ENCODE results near the gene PMIS2. TPM values are rescaled to one million over a fixed set of nuclear protein-coding genes. Genes with fewer than 3 reads are reported as not detected.

PMIS2 gene
- total RNA-seq = not detected in 2 replicates

GRCh38 chr19:35585848-35586247 lies at the start of gene PMIS2:
Gene PMIS2 (plus strand): TSS chr19:35586173. CDS start chr19:35586260, 87 bp downstream.

GRCh38 chr19:35545001-35545854 lies 40.7 kb upstream of the PMIS2 start, which contains the start of gene TMEM147:
Gene TMEM147 (plus strand): TSS chr19:35545626. CDS start chr19:35545740, 114 bp downstream.

GRCh38 chr19:35563207-35563829 lies 22.7 kb upstream of the PMIS2 start, which contains the start of gene ATP4A:
Gene ATP4A (minus strand): TSS chr19:35563658. CDS start chr19:35563629, 29 bp downstream.

GRCh38 chr19:35612559-35613321 lies 26.8 kb downstream of the PMIS2 start, which contains the start of gene HAUS5:
Gene HAUS5 (plus strand): TSS chr19:35612735. CDS start chr19:35612795, 60 bp downstream.

GRCh38 chr19:35628565-35629331 lies 42.8 kb downstream of the PMIS2 start, which contains the start of gene RBM42:
Gene RBM42 (plus strand): TSS chr19:35629036. CDS start chr19:35629154, 118 bp downstream.

Other genes starting within 250 kb of the PMIS2 start
- not detected in 2 replicates for gene FFAR1, start 238.3 kb upstream of the PMIS2 start, total RNA-seq
- gene FFAR3, start 227.7 kb upstream of the PMIS2 start, total RNA-seq = not detected in 2 replicates
- not detected in 2 replicates for gene GPR42, start 215.1 kb upstream of the PMIS2 start, total RNA-seq
- not detected in 2 replicates for gene FFAR2, start 137.9 kb upstream of the PMIS2 start, total RNA-seq
- gene KRTDAP, start 95.7 kb upstream of the PMIS2 start, total RNA-seq = not detected in 2 replicates
- gene DMKN, start 72.5 kb upstream of the PMIS2 start, total RNA-seq = not detected in 2 replicates
- not detected in 2 replicates for gene SBSN, start 57.9 kb upstream of the PMIS2 start, total RNA-seq
- gene GAPDHS, start 52.7 kb upstream of the PMIS2 start, total RNA-seq = not detected in 2 replicates
- 72.6 and 78.6 TPM in 2 replicates for gene TMEM147, start 40.5 kb upstream of the PMIS2 start, total RNA-seq
- gene ATP4A, start 22.5 kb upstream of the PMIS2 start, total RNA-seq = not detected in 2 replicates
- 6.8 and 9.9 TPM in 2 replicates for gene HAUS5, start 26.6 kb downstream of the PMIS2 start, total RNA-seq
- gene RBM42, start 42.9 kb downstream of the PMIS2 start, total RNA-seq = 48.3 and 53.3 TPM in 2 replicates
- gene ETV2, start 55.6 kb downstream of the PMIS2 start, total RNA-seq = 0.30 TPM in 1 of 2 replicates, not detected in the other
- gene COX6B1, start 62.1 kb downstream of the PMIS2 start, total RNA-seq = 282 and 403 TPM in 2 replicates
- gene UPK1A, start 80.3 kb downstream of the PMIS2 start, total RNA-seq = not detected in 2 replicates
- gene ZBTB32, start 118.4 kb downstream of the PMIS2 start, total RNA-seq = not detected in 2 replicates
- 3.6 and 7.0 TPM in 2 replicates for gene KMT2B, start 131.8 kb downstream of the PMIS2 start, total RNA-seq
- 0.91 and 4.2 TPM in 2 replicates for gene IGFLR1, start 156.3 kb downstream of the PMIS2 start, total RNA-seq
- 3.9 and 14.0 TPM in 2 replicates for gene U2AF1L4, start 159.2 kb downstream of the PMIS2 start, total RNA-seq
- gene PSENEN, start 159.5 kb downstream of the PMIS2 start, total RNA-seq = 14.0 and 15.2 TPM in 2 replicates
- gene LIN37, start 162.4 kb downstream of the PMIS2 start, total RNA-seq = 5.2 and 9.0 TPM in 2 replicates
- 0.65 and 3.0 TPM in 2 replicates for gene HSPB6, start 170.9 kb downstream of the PMIS2 start, total RNA-seq
- 2.6 and 4.0 TPM in 2 replicates for gene PROSER3, start 172.0 kb downstream of the PMIS2 start, total RNA-seq
- gene ARHGAP33, start 189.4 kb downstream of the PMIS2 start, total RNA-seq = 2.6 and 4.0 TPM in 2 replicates
- not detected in 2 replicates for gene PRODH2, start 226.7 kb downstream of the PMIS2 start, total RNA-seq